B cell (primary cell): ENCODE results near the gene WDR1. TPM values are rescaled to one million over a fixed set of nuclear protein-coding genes. Genes with fewer than 3 reads are reported as not detected.

Experiments
- ATAC-seq: fragments of 200-7000 bp; cut with Tn5 transposase; one replicate; pipeline ENCODE4 v1.10.0; 2021; ENCODE audit warnings: low read depth, mild to moderate bottlenecking, moderate number of reproducible peaks, moderate library complexity
- CTCF ChIA-PET: fragments of 350-600 bp; sonication (Branson Sonifier 250); formaldehyde crosslinking; loops from one replicate; lab custom pipeline; 2021; ENCODE audit warnings: antibody characterized with exemption, inconsistent platforms; lab: Charles Lee
- POLR2A ChIA-PET: fragments of 350-600 bp; sonication (Branson Sonifier 250); formaldehyde crosslinking; loops from one replicate; lab custom pipeline; 2021; ENCODE audit warnings: antibody characterized with exemption; lab: Charles Lee
- DNase-seq: peaks from one replicate; pipeline ENCODE4 v3.0.0; 2013
- H2AFZ ChIP-seq: 2 replicates; pipeline ENCODE4 v1.6.1; 2012; ENCODE audit warnings: mild to moderate bottlenecking, low read depth, low read length; ENCODE audit not compliant: insufficient read depth, poor library complexity, severe bottlenecking
- H3K27ac ChIP-seq, 2 donors: 1 replicate in 1 of 2; 2 replicates in 1 of 2; pipeline ENCODE4 v1.5.1; 2012 to 2013; ENCODE audit warnings: low read length in 2 of 2, mild to moderate bottlenecking in 2 of 2, moderate library complexity in 1 of 2
- H3K27me3 ChIP-seq, 4 experiments: fragments of 200-600 bp in 1 of 4; sonication (generic) in 1 of 4; replicated peaks in 1 of 4; 1 replicate in 2 of 4; 2 replicates in 2 of 4; pipeline versions ENCODE4 v1.6.1 to v1.7.0; 2013 to 2016; ENCODE audit warnings: low read length in 3 of 4, mild to moderate bottlenecking in 2 of 4, mixed read lengths in 1 of 4, moderate library complexity in 1 of 4; ENCODE audit not compliant: insufficient read depth in 4 of 4, control insufficient read depth in 3 of 4; ENCODE audit errors: control extremely low read depth in 1 of 4
- H3K36me3 ChIP-seq, 2 experiments: replicated peaks in 1 of 2; 1 replicate in 1 of 2; 2 replicates in 1 of 2; pipeline versions ENCODE4 v1.6.1 to v1.7.1; 2013; ENCODE audit warnings: low read length in 1 of 2; ENCODE audit not compliant: insufficient read depth in 2 of 2, control insufficient read depth in 1 of 2; ENCODE audit errors: control extremely low read depth in 1 of 2, extremely low read depth in 1 of 2
- H3K4me1 ChIP-seq, 2 donors: fragments of 200-600 bp in 1 of 2; sonication (generic) in 1 of 2; 1 replicate in 1 of 2; 2 replicates in 1 of 2; pipeline versions ENCODE4 v1.5.1 to v1.6.1; 2013 to 2017; ENCODE audit warnings: low read length in 2 of 2; ENCODE audit not compliant: control insufficient read depth in 2 of 2, insufficient read depth in 2 of 2
- H3K4me2 ChIP-seq: replicated peaks from 2 replicates; pipeline ENCODE3; 2012; ENCODE audit warnings: mild to moderate bottlenecking, low read depth, low read length; ENCODE audit not compliant: poor library complexity, severe bottlenecking
- H3K4me3 ChIP-seq, 5 experiments: fragments of 200-600 bp in 1 of 5; sonication (generic) in 1 of 5; 1 replicate in 3 of 5; 2 replicates in 2 of 5; pipeline versions ENCODE4 v1.5.1 to v1.7.0; 2011 to 2016; ENCODE audit warnings: low read length in 4 of 5, mild to moderate bottlenecking in 4 of 5, low read depth in 2 of 5, control low read depth in 1 of 5, moderate library complexity in 1 of 5; ENCODE audit not compliant: insufficient read depth in 1 of 5; ENCODE audit errors: control extremely low read depth in 1 of 5, extremely low read depth in 1 of 5
- H3K79me2 ChIP-seq: fragments of 200-600 bp; sonication (generic); one replicate; pipeline ENCODE4 v1.6.0; 2016; ENCODE audit warnings: low read length; ENCODE audit not compliant: control insufficient read depth, insufficient read depth
- H3K9ac ChIP-seq: fragments of 200-600 bp; sonication (generic); 2 replicates; pipeline ENCODE4 v1.6.1; 2017; ENCODE audit warnings: mild to moderate bottlenecking, low read length, moderate library complexity
- H3K9me3 ChIP-seq, 3 donors: one replicate each; pipeline versions ENCODE4 v1.6.1 to v1.7.1; 2013; ENCODE audit warnings: low read length in 2 of 3; ENCODE audit not compliant: control insufficient read depth in 2 of 3, insufficient read depth in 1 of 3; ENCODE audit errors: control extremely low read depth in 1 of 3
- H4K20me1 ChIP-seq: 2 replicates; pipeline ENCODE4 v1.6.0; 2012; ENCODE audit warnings: mild to moderate bottlenecking, low read length; ENCODE audit not compliant: insufficient read depth, control insufficient read depth, poor library complexity, severe bottlenecking
- H3K27ac Mint-ChIP-seq: one replicate; pipeline ENCODE4 v1.8.0; 2021; ENCODE audit warnings: mixed read lengths
- H3K27me3 Mint-ChIP-seq: one replicate; pipeline ENCODE4 v1.8.0; 2021; ENCODE audit warnings: mixed read lengths
- H3K4me1 Mint-ChIP-seq: one replicate; pipeline ENCODE4 v1.8.0; 2021; ENCODE audit warnings: mixed read lengths
- H3K4me3 Mint-ChIP-seq: one replicate; pipeline ENCODE4 v1.8.0; 2021; ENCODE audit warnings: mixed read lengths
- H3K9me3 Mint-ChIP-seq: one replicate; pipeline ENCODE4 v1.8.0; 2022; ENCODE audit warnings: mixed read lengths; ENCODE audit not compliant: insufficient read depth
- CTCF ChIP-seq: fragments of 200-600 bp; IDR thresholded peaks from one replicate; pipeline ENCODE4 v1.8.0; 2022; ENCODE audit warnings: antibody characterized with exemption, mild to moderate bottlenecking
- EZH2 ChIP-seq: IDR thresholded peaks from 2 replicates; pipeline ENCODE4 v1.6.1; 2012; ENCODE audit warnings: borderline replicate concordance, low read depth, mild to moderate bottlenecking, moderate library complexity, low read length; ENCODE audit not compliant: insufficient read depth, poor library complexity, severe bottlenecking
- WGBS: methylation state at CpG from one replicate; pipeline ENCODE4 v1.1.5; 2013; ENCODE audit warnings: missing lambda C conversion rate; ENCODE audit not compliant: insufficient coverage; 5-methylcytosine and 5-hydroxymethylcytosine counted together
- intact Hi-C: fragments of 100-400 bp; cut with micrococcal nuclease; formaldehyde crosslinking; loops from one replicate; pipeline ENCODE4 v1.10.0; 2022
- polyA plus RNA-seq: library from polyadenylated mRNA; depleted of rRNA; stranded (reverse); fragments of >200 nt; gene quantifications from 2 replicates; pipeline ENCODE4 v1.2.3, GENCODE V29; 2012
- total RNA-seq, 2 donors: library from RNA; stranded (reverse); fragments of 120-200 nt in 1 of 2; gene quantifications; 1 replicate in 1 of 2; 2 replicates in 1 of 2; pipeline versions ENCODE4 v1.2.3 to v1.2.4, GENCODE V29; 2013 to 2022

WDR1 gene
- total and polyA plus RNA-seq, 2 donors (not counting 1 experiment from before 2014, with no cell fraction given) = 134 to 217 TPM

- peaks cover 10% of the 10 kb centered on the region for H3K79me2 ChIP-seq
- DNase-seq = no peak
- H3K4me3 Mint-ChIP-seq = no peak overlapping the region
- H3K27me3 ChIP-seq = no peaks in the 10 kb centered on the region
- TF ChIP-seq EZH2 = no peak
- H2AFZ ChIP-seq = no peak overlapping the region
- no peak overlapping the region for H3K27ac ChIP-seq
- no peak overlapping the region for H3K9ac ChIP-seq
- no peaks in the 10 kb centered on the region for H3K4me1 Mint-ChIP-seq
- WGBS = 99% methylated on average over 9 of the region's 10 CpGs
- H3K27me3 Mint-ChIP-seq = no peaks in the 10 kb centered on the region
- H3K4me3 ChIP-seq = no peak overlapping the region
- H3K4me2 ChIP-seq = no peak overlapping the region
- intact Hi-C loops = no loop called here
- ChIA-PET CTCF (no interaction called here), POLR2A (no interaction called here)
- H3K9me3 ChIP-seq = no peaks in the 10 kb centered on the region
- peaks cover 58% of the 10 kb centered on the region for H4K20me1 ChIP-seq
- H3K4me1 ChIP-seq = no peaks in the 10 kb centered on the region
- no peak for ATAC-seq
- H3K9me3 Mint-ChIP-seq = no peaks in the 10 kb centered on the region
- H3K27ac Mint-ChIP-seq = no peak overlapping the region
- peaks cover 0 to 98% of the 10 kb centered on the region in 2 experiments for H3K36me3 ChIP-seq
Measured at GRCh38 chr4:10080589-10081217, 35.9 kb downstream of the WDR1 start.

- Histone ChIP-seq H3K79me2 (peaks cover 8% of the 10 kb centered on the region), H3K9ac (no peak overlapping the region), H3K4me1 (no peaks in the 10 kb centered on the region), H2AFZ (no peak overlapping the region), H3K4me2 (no peak overlapping the region), H4K20me1 (peaks cover 52% of the 10 kb centered on the region), H3K9me3 (no peaks in the 10 kb centered on the region), H3K36me3 (peaks cover 0 to 98% of the 10 kb centered on the region in 2 experiments), H3K4me3 (no peak overlapping the region), H3K27ac (no peak overlapping the region), H3K27me3 (no peaks in the 10 kb centered on the region)
- Mint-ChIP-seq H3K9me3 (no peaks in the 10 kb centered on the region), H3K4me3 (no peak overlapping the region), H3K4me1 (no peaks in the 10 kb centered on the region), H3K27me3 (no peaks in the 10 kb centered on the region), H3K27ac (no peak overlapping the region)
- ChIA-PET CTCF (no interaction called here), POLR2A (no interaction called here)
- no peak for DNase-seq
- intact Hi-C loops = no loop called here
- no peak for TF ChIP-seq EZH2
- no peak for TF ChIP-seq CTCF
- no peak for ATAC-seq
- 99% methylated on average over 6 of the region's 8 CpGs for WGBS
Measured at GRCh38 chr4:10079912-10080588, 36.5 kb downstream of the WDR1 start.
